GM23338 (cell line): Measurements from ENCODE around the gene HCRT. TPM values are rescaled to one million over a fixed set of nuclear protein-coding genes. Genes with fewer than 3 reads are reported as not detected.
"Not testable (repeated sequence)": the region's sequence is repeated elsewhere in the genome, so short reads cannot be mapped to it uniquely, and the experiment has no call there.

Source experiments
- ATAC-seq: fragments of 200-7000 bp; cut with Tn5 transposase; 3 replicates; pipeline ENCODE4 v1.9.1; 2020
- DNase-seq: peaks from one replicate; pipeline ENCODE4 v3.0.0-alpha.2; 2015; ENCODE audit warnings: low spot score
- H2AFZ ChIP-seq: fragments of 200-600 bp; sonication (generic); 2 replicates; pipeline ENCODE4 v1.8.0; 2016; ENCODE audit warnings: antibody characterized with exemption, mild to moderate bottlenecking, moderate library complexity
- H3F3A ChIP-seq: fragments of 200-600 bp; sonication (generic); replicated peaks from 2 replicates; pipeline ENCODE4 v1.8.0; 2017; ENCODE audit warnings: antibody characterized with exemption, mixed run types, low read depth
- H3K27ac ChIP-seq: fragments of 200-600 bp; sonication (generic); 2 replicates; pipeline ENCODE4 v1.6.1; 2016; ENCODE audit warnings: low read depth
- H3K27me3 ChIP-seq: fragments of 200-600 bp; sonication (generic); 2 replicates; pipeline ENCODE4 v1.8.0; 2016; ENCODE audit warnings: mild to moderate bottlenecking, mixed run types, moderate library complexity; ENCODE audit not compliant: insufficient read depth
- H3K36me3 ChIP-seq: fragments of 200-600 bp; sonication (generic); 2 replicates; pipeline ENCODE4 v1.8.0; 2016; ENCODE audit warnings: mild to moderate bottlenecking; ENCODE audit not compliant: insufficient read depth
- H3K4me1 ChIP-seq: fragments of 200-600 bp; sonication (generic); 2 replicates; pipeline ENCODE4 v1.8.0; 2016; ENCODE audit warnings: mild to moderate bottlenecking, moderate library complexity; ENCODE audit not compliant: insufficient read depth
- H3K4me2 ChIP-seq: fragments of 200-600 bp; sonication (generic); 2 replicates; pipeline ENCODE4 v1.7.1; 2017; ENCODE audit warnings: mixed run types
- H3K4me3 ChIP-seq: fragments of 200-600 bp; sonication (generic); 2 replicates; pipeline ENCODE4 v1.6.1; 2016; ENCODE audit warnings: mixed run types
- H3K79me2 ChIP-seq: fragments of 200-600 bp; sonication (generic); replicated peaks from 2 replicates; pipeline ENCODE4 v1.8.0; 2017; ENCODE audit warnings: mild to moderate bottlenecking; ENCODE audit not compliant: insufficient read depth
- H3K9me2 ChIP-seq: fragments of 200-600 bp; sonication (generic); 2 replicates; pipeline ENCODE4 v1.8.0; 2017; ENCODE audit not compliant: insufficient read depth
- H4K20me1 ChIP-seq: fragments of 200-600 bp; sonication (generic); replicated peaks from 2 replicates; pipeline ENCODE4 v1.8.0; 2017; ENCODE audit warnings: mild to moderate bottlenecking; ENCODE audit not compliant: insufficient read depth
- H3K27ac Mint-ChIP-seq: 2 replicates; pipeline ENCODE4 v1.8.0; 2020; ENCODE audit warnings: inconsistent platforms, mild to moderate bottlenecking, moderate library complexity, mixed read lengths
- H3K27me3 Mint-ChIP-seq: 3 replicates; pipeline ENCODE4 v1.8.0; 2022; ENCODE audit warnings: low read depth, mild to moderate bottlenecking, moderate library complexity, mixed read lengths, inconsistent platforms; ENCODE audit not compliant: insufficient read depth, poor library complexity
- H3K36me3 Mint-ChIP-seq: 3 replicates; pipeline ENCODE4 v1.8.0; 2021; ENCODE audit warnings: low read depth, mild to moderate bottlenecking, inconsistent platforms, moderate library complexity, mixed read lengths
- H3K4me1 Mint-ChIP-seq: 3 replicates; pipeline ENCODE4 v1.8.0; 2020; ENCODE audit warnings: mild to moderate bottlenecking, inconsistent platforms, mixed read lengths
- H3K4me3 Mint-ChIP-seq: 3 replicates; pipeline ENCODE4 v1.8.0; 2021; ENCODE audit warnings: moderate library complexity, mild to moderate bottlenecking, inconsistent platforms, mixed read lengths
- H3K9me3 Mint-ChIP-seq: 3 replicates; pipeline ENCODE4 v1.8.0; 2020; ENCODE audit warnings: moderate library complexity, mild to moderate bottlenecking, inconsistent platforms, mixed read lengths
- CREB1 ChIP-seq: fragments of 250-450 bp; sonication (Bioruptor Pico); IDR thresholded peaks from 2 replicates; pipeline ENCODE4 v1.5.0; 2020; ENCODE audit warnings: low read depth, mild to moderate bottlenecking, moderate library complexity
- ETS1 ChIP-seq: IDR thresholded peaks from 2 replicates; pipeline ENCODE4 v1.6.1; 2016; ENCODE audit warnings: antibody characterized with exemption
- EZH2 ChIP-seq: fragments of 200-600 bp; sonication (generic); IDR thresholded peaks from one replicate; pipeline ENCODE4 v1.8.0; 2017; ENCODE audit warnings: antibody characterized with exemption, mild to moderate bottlenecking, low read depth; ENCODE audit not compliant: unreplicated experiment
- EZH2phosphoT487 ChIP-seq: fragments of 200-600 bp; sonication (generic); IDR thresholded peaks from one replicate; pipeline ENCODE4 v1.8.1; 2018; ENCODE audit warnings: antibody characterized with exemption; ENCODE audit not compliant: unreplicated experiment
- JUNB ChIP-seq: IDR thresholded peaks from one replicate; pipeline ENCODE4 v1.6.1; 2016; ENCODE audit warnings: antibody characterized with exemption; ENCODE audit not compliant: unreplicated experiment
- NANOG ChIP-seq: IDR thresholded peaks from 2 replicates; pipeline ENCODE4 v1.6.1; 2016; ENCODE audit warnings: antibody characterized with exemption, borderline replicate concordance
- POLR2AphosphoS5 ChIP-seq: IDR thresholded peaks from 2 replicates; pipeline ENCODE4 v1.6.1; 2016; ENCODE audit warnings: antibody characterized with exemption, low read depth
- REST ChIP-seq: IDR thresholded peaks from one replicate; pipeline ENCODE4 v1.6.1; 2018; ENCODE audit warnings: antibody characterized with exemption; ENCODE audit not compliant: unreplicated experiment
- ZNF114 ChIP-seq: fragments of 250-450 bp; sonication (Bioruptor Pico); IDR thresholded peaks from 2 replicates; pipeline ENCODE4 v1.5.0; 2020; ENCODE audit warnings: mild to moderate bottlenecking, moderate library complexity
- polyA plus RNA-seq: library from polyadenylated mRNA; unstranded; fragments of >200 nt; fragmentation: Nextera tagmentation; extraction: Ambion mirVana; gene quantifications from 2 replicates; pipeline ENCODE4 v1.2.1, GENCODE V29; 2016
- total RNA-seq: library from RNA; depleted of rRNA; stranded (reverse); fragments of >200 nt; shearing (Covaris generic); gene quantifications from 2 replicates; pipeline ENCODE4 v1.2.3, GENCODE V29; 2014
- TF ChIP-seq, protein P1 (sequence below), 2 experiments: fragments of 200-600 bp in 1 of 2; sonication (generic) in 1 of 2; conservative IDR thresholded peaks; 2 replicates each; pipeline versions ENCODE4 v1.5.1 to v1.6.1; 2016 to 2017; ENCODE audit warnings: antibody characterized with exemption in 2 of 2, low read depth in 2 of 2, mild to moderate bottlenecking in 2 of 2, moderate library complexity in 1 of 2

Gene HCRT
- total and polyA plus RNA-seq, 2 experiments from 2014 or later, result not detected

DNA sequence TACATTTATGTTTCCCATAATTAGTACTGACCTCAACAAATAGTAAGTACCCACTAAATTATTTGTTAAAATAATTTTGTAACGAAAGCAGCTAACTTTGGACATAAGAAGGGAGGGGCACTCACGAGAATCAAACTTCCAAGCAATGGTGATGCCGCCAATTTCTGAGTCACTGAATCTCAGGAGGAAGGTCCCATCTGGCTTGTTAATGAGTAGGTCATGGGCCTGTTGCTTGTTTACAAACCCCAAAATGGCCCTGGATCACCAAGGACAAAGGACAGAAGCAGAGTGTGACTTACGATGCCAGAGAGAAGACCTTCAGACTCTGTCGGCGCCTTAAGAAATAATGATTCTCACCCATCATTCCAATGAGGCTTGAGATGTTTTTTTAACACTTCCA, 24.8 kb upstream of the HCRT start:
- Histone ChIP-seq H4K20me1 (peaks cover 2% of the 10 kb centered on the region; the same call in 1 of the 2 replicates), H3K4me1 (no peaks in the 10 kb centered on the region), H3K27me3 (no peaks in the 10 kb centered on the region), H3K4me3 (no peak overlapping the region), H2AFZ (no peak overlapping the region), H3K4me2 (no peak overlapping the region), H3K79me2 (no peaks in the 10 kb centered on the region), H3F3A (no peaks in the 10 kb centered on the region), H3K36me3 (peaks cover 24% of the 10 kb centered on the region), H3K9me2 (no peaks in the 10 kb centered on the region), H3K27ac (no peak overlapping the region; the same call in 1 of the 2 replicates)
- Mint-ChIP-seq H3K27me3 (peaks cover 7% of the 10 kb centered on the region), H3K4me3 (no peak overlapping the region), H3K9me3 (no peaks in the 10 kb centered on the region), H3K27ac (no peak overlapping the region), H3K36me3 (peaks cover 48% of the 10 kb centered on the region; the same call in 2 of the 3 replicates), H3K4me1 (no peaks in the 10 kb centered on the region)
- ATAC-seq (no peak), DNase-seq (no peak)
- TF ChIP-seq NANOG, result no peak
- TF ChIP-seq, protein P1, sequence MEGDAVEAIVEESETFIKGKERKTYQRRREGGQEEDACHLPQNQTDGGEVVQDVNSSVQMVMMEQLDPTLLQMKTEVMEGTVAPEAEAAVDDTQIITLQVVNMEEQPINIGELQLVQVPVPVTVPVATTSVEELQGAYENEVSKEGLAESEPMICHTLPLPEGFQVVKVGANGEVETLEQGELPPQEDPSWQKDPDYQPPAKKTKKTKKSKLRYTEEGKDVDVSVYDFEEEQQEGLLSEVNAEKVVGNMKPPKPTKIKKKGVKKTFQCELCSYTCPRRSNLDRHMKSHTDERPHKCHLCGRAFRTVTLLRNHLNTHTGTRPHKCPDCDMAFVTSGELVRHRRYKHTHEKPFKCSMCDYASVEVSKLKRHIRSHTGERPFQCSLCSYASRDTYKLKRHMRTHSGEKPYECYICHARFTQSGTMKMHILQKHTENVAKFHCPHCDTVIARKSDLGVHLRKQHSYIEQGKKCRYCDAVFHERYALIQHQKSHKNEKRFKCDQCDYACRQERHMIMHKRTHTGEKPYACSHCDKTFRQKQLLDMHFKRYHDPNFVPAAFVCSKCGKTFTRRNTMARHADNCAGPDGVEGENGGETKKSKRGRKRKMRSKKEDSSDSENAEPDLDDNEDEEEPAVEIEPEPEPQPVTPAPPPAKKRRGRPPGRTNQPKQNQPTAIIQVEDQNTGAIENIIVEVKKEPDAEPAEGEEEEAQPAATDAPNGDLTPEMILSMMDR (conservative IDR thresholded peaks at IDR 0.05; ENCODE audit: low read depth in 2 of 2), result no peak
- TF ChIP-seq ETS1, result no peak
- TF ChIP-seq EZH2, result no peak
- no peak for TF ChIP-seq CREB1 (CRISPR knock-in tag)
- TF ChIP-seq ZNF114 (CRISPR knock-in tag), result no peak
- no peak for TF ChIP-seq POLR2AphosphoS5
- TF ChIP-seq EZH2phosphoT487, result no peak
- no peak for TF ChIP-seq JUNB
- no peak for TF ChIP-seq REST

DNA sequence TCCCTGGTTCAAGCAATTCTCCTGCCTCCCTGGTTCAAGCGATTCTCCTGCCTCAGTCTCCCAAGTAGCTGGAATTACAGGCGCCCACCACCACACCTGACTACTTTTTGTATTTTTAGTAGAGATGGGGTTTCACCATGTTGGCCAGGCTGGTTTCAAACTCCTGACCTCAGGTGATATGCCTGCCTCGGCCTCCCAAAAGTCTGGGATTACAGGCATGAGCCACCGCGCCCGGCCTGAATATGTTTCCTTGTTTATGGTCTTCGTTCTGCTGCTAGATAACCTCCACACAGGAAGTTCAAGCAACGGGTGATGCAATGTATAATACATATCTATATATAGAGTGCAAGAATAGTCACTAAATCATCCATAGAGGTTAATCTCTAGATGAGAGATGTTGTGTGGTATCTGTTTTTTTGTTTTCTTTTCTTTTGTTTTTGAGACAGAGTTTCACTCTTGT, 20.9 kb upstream of the HCRT start:
- not testable (repeated sequence) for H3K27ac ChIP-seq, H3F3A ChIP-seq, H3K27ac Mint-ChIP-seq, H2AFZ ChIP-seq, H3K4me3 Mint-ChIP-seq, H3K9me3 Mint-ChIP-seq, ATAC-seq, H4K20me1 ChIP-seq, H3K9me2 ChIP-seq, H3K27me3 Mint-ChIP-seq, H3K4me1 ChIP-seq, H3K79me2 ChIP-seq, H3K4me1 Mint-ChIP-seq, H3K4me2 ChIP-seq, H3K4me3 ChIP-seq, H3K27me3 ChIP-seq, DNase-seq
- peaks cover 15% of the 10 kb centered on the region for H3K36me3 ChIP-seq
- peaks cover 64% of the 10 kb centered on the region; the same call in 2 of the 3 replicates for H3K36me3 Mint-ChIP-seq
